Measurements from ENCODE around the gene PKP1.
A peak's percentile ranks its signal among the peaks of the same experiment; 100 is the strongest.

The PKP1 gene

GRCh38 chr1:201261771-201262547 lies 21.3 kb upstream of the PKP1 start:
- no peak for DNase-seq

- no peak for DNase-seq
Measured at GRCh38 chr1:201262963-201263608, 20.2 kb upstream of the PKP1 start.

- DNase-seq, result no peak
Measured at GRCh38 chr1:201264072-201264471, 19.2 kb upstream of the PKP1 start.

- DNase-seq, result no peak
Measured at GRCh38 chr1:201264554-201264953, 18.8 kb upstream of the PKP1 start.

GRCh38 chr1:201265756-201266155 lies 17.6 kb upstream of the PKP1 start:
- DNase-seq, result no peak

- no peak for DNase-seq
Measured at GRCh38 chr1:201266276-201266675, 17.0 kb upstream of the PKP1 start.

- peak; percentile 90 for DNase-seq
Measured at GRCh38 chr1:201266774-201267173, 16.5 kb upstream of the PKP1 start.

- peak; percentile 81 for DNase-seq
Measured at GRCh38 chr1:201267481-201268229, 15.7 kb upstream of the PKP1 start.

- peak; percentile 72 for DNase-seq
Measured at GRCh38 chr1:201268604-201269151, 14.6 kb upstream of the PKP1 start.

- DNase-seq, result no peak
Measured at GRCh38 chr1:201269281-201269680, 14.0 kb upstream of the PKP1 start.

- DNase-seq, result no peak
Measured at GRCh38 chr1:201269900-201270410, 13.4 kb upstream of the PKP1 start.

GRCh38 chr1:201270616-201271390 lies 12.5 kb upstream of the PKP1 start:
- DNase-seq, result no peak

GRCh38 chr1:201272799-201273198 lies 10.5 kb upstream of the PKP1 start:
- no peak for DNase-seq

GRCh38 chr1:201274616-201275252 lies 8.6 kb upstream of the PKP1 start:
- DNase-seq, result no peak

GRCh38 chr1:201275253-201275666 lies 8.0 kb upstream of the PKP1 start:
- peak; percentile 42 for DNase-seq

- DNase-seq, result no peak
Measured at GRCh38 chr1:201276891-201277290, 6.4 kb upstream of the PKP1 start.

- DNase-seq, result no peak
Measured at GRCh38 chr1:201277441-201277840, 5.9 kb upstream of the PKP1 start.

- DNase-seq, result no peak
Measured at GRCh38 chr1:201279313-201279712, 4.0 kb upstream of the PKP1 start.

- no peak for DNase-seq
Measured at GRCh38 chr1:201280884-201281283, 2.4 kb upstream of the PKP1 start.

GRCh38 chr1:201281573-201281972 lies 1.7 kb upstream of the PKP1 start:
- DNase-seq, result no peak

- DNase-seq, result no peak
Measured at GRCh38 chr1:201282216-201282615, 1.1 kb upstream of the PKP1 start.

Data from fibroblast of skin of right quadriceps (primary cell).